Activated effector memory CD4-positive, alpha-beta T cell treated with anti-CD3 and anti-CD28 coated beads, Interleukin-2, amount 50 U/mL, for 16 hours (primary cell): ENCODE measurements around the gene STK4.
A peak's percentile ranks its signal among the peaks of the same experiment; 100 is the strongest.

Source experiments
- DNase-seq: peaks from one replicate; pipeline ENCODE4 v3.0.0-alpha.2; 2020

The STK4 gene

DNA sequence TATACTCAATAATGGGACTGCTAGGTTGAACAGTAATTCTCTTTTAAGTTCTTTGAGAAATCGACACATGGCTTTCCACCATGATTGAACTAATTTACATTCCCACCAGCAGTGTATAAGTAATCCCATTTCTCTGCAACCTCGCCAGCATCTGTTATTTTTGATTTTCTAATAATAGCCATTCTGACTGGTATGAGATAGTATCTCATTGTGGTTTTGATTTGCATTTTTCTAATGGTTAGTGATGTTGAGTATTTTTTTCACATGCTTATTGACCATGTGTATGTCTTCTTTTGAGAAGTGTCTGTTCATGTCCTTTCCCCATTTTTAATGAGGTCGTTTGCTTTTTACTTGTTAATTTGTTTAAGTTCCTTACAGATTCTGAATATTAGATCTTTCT is 66.5 kb downstream of the STK4 start:
- DNase-seq = no peak

DNA sequence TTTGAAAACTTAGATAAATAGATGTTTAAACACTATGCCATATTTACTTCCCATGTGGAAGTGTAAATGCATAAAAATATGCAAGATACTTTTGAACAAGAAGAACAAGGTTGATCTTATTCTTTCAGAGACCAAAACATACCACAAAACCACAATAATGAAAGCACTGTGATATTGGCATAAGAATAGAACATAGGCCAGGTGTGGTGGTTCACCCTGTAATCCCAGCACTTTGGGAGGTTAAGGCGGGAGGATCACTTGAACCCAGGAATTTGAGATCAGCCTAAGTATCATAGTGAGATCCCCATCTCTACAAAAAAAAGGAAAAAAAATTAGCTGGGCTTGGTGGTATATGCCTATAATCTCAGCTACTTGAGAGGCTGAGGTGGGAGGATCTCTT is 68.1 kb downstream of the STK4 start:
- no peak for DNase-seq

DNA sequence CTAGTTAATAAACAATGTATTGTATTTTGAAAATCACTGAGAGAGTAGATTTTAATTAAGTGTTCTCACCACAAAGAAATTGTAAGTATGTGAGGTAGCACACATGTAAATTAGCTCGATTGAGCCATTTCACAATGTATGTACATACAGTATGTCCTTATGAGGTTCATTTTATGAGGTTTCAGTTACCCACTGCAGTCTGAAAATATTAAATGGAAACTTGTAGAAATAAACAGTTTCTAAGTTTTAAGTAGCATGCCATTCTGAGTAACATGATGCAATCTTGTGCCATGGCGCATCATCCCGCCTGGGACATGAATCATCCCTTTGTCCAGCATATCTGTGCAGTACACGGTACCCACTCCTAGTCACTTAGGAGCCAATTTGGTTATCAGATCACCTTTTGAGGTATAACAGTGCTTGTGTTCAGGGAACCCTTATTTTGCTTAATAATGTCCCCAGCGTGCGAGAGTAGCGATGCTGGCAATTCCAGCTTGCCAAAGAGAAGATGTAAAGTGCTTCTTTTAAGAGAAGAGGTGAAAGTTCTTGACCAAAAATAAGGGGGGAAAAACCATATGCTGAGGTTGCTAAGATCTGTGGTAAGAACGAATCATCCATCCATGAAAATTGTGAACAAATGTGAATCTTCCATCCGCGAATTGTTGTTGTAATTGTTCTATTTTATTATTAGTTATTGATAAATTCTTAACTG is 69.9 kb downstream of the STK4 start:
- peak; percentile 85 for DNase-seq

DNA sequence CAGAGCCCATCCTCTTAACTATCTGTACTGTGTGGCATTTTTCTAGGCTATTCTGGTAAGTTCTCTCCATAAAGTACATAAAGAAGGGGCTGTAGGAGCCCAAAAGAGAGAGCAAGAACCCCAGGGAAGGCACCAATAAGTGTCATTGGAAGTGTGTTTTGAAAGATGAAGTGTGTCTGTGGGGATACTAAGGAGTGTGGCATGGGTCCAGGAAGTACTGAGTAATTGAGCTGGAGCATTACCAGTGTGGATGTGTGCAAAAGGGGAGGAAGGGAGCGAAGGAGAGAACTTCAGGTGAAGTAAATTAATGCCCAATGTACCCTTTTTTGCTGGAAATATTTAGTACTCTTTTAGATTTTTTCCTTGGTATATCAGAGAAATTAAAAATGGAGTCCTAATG is 70.7 kb downstream of the STK4 start:
- DNase-seq = no peak

DNA sequence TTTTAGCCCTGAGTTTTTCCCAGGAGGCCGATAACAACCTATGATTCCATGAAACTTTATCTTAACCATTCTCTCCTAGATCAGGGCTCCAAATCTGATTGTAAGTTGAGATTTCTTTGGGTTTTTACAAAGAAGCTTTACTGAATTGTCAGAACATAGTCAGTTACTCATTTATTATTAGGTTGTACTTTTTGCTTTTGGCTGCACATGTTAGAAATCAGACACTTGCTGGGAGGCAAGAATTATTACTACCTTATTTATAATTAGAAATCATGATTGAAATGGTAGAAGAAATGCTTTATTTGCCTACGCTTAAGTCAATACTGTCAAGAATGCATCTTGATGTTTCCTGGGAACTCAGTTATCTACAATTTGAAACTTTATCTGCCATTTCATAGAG is 71.3 kb downstream of the STK4 start:
- DNase-seq = no peak

DNA sequence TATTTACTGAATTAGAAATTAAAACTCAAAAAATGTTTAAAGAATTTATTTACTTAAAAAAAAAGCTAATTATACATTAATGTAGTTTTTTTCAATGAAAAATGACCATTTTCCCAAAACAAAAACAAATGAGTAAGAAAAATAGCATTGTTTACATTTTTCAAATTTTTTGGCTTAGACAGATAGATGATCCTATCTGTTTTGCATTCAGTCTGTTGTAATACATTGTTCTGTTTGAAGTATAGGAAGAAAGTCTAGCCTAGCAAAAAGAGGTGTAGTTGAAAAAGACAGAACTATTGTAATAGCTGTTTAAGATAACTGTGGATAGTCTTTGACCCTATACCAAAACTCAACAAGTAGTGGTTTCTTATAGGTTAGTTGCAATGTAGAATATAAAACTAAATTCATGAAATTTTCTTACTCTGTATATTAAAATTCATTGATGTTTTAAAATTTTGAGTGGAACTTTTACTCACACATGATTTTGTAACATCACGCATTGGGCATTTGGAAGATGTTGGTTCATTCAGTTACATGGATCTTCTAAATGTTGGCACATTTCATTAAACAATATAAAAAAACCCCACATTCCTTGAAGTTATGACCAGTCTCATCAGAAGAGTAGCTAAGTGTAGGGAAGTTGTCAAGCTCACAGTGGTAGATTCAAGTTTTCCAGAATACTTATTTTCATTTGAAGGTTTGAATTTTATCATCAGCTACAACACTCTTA is 72.6 kb downstream of the STK4 start:
- no peak for DNase-seq

DNA sequence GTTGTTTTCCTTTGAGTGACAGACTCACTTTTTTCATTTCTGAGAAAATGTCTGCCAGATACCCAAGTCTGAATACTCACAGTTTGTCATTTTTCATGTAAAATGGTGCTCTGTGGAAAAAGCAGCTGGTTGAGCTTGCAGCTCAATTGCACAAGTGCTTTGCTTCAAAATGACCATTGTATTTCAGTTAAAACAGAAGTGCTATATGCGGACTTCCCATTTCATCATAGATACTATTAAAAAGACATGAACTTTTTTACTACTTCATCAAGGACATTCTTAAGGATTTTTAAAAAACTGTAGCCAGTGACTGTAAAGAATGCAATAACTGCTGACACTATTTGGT is 73.1 kb downstream of the STK4 start:
- DNase-seq = no peak

DNA sequence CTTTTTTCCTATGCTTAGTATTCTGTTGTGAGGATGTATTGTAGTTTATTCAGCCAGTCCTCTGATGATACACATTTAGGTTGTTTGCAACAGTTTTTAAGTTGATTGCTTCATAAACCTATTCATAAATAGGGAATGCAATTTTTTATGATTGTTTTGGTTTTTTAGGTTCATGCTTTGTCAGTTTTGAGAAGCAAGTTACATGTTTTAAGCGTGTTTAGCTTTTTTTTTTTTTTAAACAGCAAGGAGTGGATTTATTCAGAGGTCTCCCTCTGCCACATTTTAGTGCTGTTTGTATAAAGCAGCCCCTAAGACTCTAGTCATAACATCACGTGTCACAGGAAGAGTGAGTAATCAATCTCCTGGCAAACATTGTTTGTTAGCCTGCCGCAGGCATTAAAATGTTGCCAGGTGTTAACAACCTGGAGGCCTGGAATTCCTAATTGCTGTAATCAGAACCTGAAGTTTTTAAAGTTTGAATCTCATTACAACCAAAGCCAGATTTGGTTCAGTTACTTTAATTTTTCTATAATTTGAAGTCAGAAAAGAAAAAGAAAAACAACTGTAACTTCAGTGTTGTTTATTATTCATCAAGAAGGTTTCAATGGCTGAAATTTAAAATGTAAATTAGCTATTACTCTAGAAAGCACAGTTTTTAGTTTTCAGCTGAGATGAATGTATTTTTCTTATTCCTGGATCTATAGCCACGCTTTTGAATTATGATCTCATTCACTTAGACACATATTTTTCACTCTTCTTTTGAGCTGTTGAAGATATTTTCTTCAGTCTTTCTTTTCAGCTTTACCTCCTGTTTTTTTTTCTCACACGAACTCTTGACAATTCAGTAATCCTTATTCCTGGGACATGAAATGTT is 75.4 kb downstream of the STK4 start:
- DNase-seq = no peak

DNA sequence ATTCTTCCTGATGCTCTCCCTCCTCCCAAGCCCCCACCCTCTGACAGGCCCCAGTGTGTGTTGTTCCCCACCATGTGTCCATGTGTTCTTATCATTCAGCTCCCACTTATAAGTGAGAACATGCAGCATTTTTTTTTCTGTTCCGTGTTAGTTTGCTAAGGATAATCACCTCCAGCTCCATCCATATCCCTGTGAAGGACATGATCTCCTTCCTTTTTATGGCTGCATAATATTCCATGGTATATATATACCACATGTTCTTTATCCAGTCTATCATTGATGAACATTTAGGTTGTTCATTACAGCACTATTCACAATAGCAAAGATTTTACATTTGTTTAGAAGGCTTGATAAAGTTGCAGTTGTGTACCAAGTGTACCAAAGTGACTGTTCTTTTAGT is 76.7 kb downstream of the STK4 start:
- DNase-seq = no peak

DNA sequence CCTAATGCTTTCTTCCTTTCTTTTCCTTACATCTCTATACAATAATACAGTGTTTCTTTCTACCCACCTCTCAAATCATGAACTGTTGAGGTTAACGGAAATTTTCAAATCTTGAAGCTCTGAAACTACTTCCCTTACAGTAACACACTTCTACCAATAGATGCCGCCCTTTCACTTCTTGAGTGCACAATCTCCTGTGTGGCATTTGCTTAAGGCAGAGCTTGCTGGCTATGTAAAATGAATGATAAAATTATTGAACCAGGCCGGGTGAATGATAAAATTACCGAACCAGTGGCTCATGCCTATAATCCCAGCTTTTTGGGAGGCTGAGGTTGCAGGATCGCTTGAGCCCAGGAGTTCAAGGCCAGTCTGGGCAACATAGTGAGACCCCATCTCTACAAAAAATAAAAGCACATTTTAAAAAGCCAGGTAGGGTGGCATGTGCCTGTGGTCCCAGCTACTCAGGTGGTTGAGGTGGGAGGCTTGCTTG is 77.8 kb downstream of the STK4 start:
- DNase-seq = peak; percentile 66

DNA sequence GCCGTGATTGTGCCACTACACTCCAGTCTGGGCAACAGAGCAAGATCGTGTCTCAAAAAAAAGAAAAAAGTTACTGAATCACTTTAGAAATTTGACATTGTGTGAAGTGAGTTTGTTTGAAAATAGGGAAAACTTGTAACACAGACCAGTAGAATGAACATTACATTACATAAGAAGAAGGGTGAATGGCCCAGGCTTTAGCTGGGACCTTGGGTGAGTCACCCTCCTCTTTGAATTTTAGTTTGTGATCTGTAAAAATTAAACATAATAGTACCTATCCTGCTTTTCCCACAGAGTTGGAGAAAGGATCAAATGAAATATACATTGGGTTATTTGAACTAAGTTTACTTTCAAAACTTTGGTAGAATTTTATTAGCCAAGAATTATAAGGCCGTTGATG is 78.3 kb downstream of the STK4 start:
- no peak for DNase-seq

DNA sequence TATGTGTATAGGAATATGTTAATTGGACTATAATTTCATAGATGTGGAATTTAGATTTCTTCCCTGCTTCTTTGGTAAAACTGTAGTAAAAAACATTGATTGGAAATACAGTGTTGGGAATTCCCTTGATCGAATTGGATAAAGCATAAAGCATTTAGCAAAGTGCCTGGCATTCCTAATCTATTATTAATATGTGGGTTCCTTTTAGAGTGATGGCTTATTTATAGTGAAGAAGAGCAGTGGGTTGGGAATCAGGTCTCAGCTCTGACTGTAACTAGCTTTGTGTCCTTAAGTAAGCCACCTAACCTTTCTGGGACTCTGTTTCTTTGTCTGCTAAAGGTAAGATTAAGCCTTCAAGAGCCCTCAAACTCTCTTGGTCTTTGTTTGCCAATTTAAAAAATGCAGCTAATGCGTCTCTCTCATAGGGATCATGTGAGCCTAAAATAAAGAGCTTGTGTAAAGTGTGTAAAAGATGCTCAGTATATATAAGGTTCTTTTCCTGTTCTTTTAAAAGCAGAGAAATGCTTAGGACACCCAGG is 81.3 kb downstream of the STK4 start:
- no peak for DNase-seq

DNA sequence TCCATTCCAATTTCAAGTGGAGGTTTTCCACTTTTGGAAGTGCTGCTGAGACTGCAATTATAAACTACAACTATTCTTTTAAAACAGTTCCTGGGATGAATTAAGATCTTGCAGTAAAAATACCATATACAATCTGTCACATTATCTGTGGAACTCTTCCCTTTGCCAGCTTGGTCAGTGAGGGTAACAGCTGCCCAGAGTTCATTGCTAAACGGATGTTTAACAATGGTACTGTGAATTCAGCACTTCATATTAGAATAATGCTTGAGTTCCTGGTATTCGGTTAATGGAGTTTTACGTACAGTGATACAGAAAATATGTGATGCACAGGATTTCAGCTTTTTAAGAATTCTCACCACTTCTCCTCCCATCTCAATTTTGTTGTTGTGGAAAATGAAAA is 83.1 kb downstream of the STK4 start:
- no peak for DNase-seq

DNA sequence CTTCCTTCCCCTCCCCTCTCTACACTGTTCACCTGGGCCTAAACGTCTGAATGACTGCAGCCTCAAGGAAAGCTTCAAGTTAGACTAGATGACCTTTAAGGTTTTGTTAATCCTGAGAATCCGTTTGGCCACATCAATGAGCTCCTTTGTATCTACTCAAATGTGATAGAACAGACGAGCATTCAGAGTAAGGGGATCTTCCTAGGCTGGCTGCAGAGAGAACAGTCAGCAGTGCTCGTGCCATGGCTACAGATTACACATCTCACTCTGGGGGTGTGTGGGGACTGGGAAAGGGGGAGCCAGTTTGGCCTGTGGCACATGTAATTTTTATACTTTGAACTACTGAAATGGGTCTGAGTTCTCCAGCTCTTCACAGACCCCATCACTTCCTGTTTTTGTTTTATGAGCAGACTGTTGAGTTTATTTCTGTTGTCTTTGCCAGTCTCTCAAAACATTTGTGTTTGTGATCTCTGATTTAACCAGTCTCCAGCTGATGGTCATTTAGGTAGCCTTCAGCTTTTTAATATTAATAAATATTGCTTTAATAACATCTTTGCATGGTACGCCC is 83.7 kb downstream of the STK4 start:
- no peak for DNase-seq

DNA sequence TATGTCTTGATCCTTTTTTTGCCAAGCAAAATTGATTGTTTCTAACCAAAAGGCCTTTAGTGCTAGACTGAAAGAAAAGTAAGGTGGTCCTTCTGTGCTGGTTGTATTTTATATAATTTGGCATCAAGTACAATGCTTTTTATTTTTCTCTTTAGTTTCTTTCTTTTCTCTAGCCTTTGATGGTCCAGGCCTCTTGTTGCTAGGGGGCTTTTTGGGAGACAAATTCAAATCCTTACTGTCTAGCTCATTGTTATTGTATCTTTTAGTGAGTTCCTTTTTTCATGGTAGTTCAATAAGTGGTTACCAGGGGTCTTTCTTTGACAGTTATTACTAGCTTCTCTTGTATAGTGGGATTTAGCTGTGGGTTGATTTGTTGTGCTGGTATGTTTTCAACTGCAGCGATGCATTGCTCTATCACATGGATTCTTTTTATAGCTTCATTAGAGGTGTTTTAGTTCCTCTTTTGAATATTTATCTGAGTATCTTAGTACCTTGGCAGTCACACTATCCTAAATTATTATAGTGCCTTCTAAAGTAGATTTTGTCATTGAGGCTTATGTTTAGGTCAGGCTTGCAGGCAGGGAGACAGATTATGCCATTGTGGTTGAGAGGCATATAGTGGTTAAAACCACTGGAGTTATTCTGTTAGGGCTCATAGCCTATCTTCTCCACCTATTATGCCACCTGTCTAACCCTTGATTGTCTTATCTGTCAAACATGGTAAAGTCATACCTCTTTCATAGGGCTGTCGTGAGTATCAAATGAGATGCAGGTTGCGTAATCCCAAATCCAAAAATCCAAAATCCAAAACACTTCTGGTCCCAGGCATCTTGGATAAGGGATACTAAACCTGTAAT is 85.1 kb downstream of the STK4 start:
- no peak for DNase-seq

DNA sequence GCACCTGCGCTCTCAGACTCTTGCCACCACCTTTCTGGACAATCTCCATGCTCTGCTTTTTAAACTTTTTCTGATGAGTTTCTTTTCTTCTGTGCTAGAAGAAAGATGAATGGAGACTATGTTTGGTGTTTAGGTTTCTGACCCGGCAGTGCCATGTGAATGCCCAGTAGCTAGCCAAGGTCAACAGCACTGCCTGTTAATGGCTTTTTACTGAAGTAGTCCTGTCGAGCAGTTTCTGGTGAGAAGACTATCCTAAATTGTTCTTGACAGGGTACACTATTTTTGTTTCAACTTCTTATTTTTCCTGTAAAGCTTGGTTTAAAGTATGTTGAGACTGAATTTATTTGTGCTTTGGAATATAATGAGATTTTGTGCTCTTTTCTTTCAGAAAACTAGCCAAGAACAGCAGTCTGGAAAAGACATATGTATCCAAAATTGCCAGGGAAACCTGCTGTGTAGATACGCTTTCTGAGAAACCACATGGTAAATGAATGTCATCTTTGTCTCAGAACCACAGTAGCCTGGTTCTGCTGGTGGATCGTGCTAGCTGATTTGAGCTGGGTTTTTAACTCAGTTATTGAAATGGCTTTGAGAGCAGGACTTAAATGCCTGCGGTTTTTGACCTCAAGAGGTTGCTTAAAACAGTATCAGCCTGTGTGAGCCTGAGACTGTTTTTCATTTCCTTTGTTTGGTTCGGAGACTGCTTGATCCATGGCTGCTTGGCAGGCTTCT is 86.6 kb downstream of the STK4 start:
- DNase-seq = no peak

DNA sequence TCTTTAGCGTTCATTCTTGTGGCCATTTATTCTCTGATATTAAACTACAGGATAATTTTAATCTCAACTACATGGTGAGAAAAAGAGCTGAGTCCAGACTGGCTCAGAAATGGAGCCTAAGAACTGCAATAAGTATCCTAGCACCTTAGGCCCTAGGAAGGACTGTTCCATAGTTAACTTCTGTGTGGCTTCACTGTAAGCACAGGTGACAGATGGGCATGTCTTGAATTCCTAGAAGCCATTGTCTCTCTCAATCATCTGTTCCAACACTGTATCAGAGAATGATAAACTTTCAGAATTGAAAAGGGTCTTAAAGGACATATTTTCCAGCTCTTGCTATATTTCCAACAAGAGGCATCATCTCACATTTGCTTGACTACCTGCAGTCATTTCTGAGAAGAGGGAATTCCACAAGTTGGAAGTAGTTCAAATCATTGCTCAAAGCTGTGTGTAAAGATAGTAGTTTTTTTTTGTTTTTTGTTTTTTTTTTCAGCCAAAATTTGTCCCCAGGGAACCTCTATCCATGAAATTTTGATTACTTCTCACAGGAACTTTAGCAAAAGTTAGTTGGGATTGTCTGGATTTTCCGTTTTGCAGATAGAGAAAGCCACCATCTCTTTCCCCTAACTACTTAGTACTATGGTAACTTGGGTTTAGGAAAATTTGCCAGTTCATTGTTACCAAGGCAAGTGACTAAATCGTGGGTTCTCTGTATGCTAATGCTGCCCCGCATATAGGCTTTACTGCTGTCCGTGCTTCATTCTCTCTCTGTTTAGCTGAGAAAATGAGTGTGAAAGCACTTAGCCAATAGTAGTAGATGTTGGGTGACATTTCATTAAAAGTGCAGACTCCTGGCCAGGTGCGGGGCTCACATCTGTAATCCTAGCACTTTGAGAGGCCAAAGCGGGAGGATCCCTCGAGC is 87.4 kb downstream of the STK4 start:
- DNase-seq = no peak

DNA sequence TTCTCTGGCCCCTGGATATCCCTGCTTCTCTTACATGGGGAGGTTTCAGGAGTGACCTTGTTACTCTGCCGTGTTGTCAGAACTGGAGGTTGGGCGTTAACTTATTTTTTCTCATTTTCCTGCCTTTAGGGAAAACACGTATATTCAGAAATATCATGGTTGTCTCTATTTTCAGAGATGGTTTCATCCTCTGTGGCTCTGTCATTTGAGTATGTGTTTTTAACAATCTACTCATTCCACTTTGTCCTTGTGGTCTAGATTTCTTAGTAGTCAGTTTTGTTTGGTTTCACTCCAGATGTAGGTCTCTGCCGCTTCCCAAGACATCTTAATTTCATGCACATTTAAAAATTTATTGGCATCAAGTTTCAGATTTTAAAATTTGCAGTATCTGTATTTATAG is 88.7 kb downstream of the STK4 start:
- no peak for DNase-seq

DNA sequence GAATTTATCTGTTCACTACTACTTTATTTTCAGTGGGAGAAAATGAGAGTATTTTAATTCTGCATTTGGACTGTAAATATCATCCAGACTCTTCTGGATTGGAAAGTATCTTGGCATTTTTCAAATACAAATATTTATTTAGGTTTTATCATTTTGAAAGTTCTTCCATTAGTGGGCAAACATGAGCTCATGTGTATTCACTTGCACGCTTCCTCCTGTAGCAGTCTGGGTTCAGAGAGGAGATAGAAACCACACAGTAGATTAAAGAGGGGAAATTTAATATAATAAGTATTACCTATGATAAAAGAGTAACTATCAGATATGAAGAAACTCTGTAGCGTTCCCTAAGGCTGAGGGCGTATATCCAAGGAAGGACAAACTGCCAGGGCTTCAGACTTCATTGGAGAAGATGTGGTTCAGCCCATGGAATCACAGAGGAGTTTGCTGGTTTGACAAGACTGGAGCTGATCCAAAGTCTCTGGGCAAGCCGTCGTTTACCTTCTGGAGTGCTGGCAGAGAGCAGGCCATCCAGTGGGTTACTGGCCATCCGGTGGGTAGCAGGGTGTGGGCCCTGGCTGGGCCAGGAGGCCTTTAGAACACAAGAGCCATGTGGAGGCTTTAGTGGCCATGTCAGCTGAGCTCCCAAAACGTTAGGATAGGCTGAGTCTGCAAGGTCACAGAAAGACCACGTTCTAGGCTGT is 90.3 kb downstream of the STK4 start:
- DNase-seq = no peak
